DOHH2 (cell line): ENCODE results near the gene PPFIBP2.

ENCODE experiments used
- CTCF ChIP-seq: fragments of 200-600 bp; sonication (generic); IDR thresholded peaks from one replicate; pipeline ENCODE4 v1.5.1; 2014; ENCODE audit warnings: antibody characterized with exemption, mild to moderate bottlenecking, low read depth, low read length; ENCODE audit not compliant: poor library complexity, severe bottlenecking
- EZH2phosphoT487 ChIP-seq: fragments of 200-600 bp; sonication (generic); IDR thresholded peaks from 2 replicates; pipeline ENCODE4 v1.6.1; 2017; ENCODE audit warnings: borderline replicate concordance, mild to moderate bottlenecking, antibody characterized with exemption, low read length, moderate library complexity, mixed read lengths

DNA sequence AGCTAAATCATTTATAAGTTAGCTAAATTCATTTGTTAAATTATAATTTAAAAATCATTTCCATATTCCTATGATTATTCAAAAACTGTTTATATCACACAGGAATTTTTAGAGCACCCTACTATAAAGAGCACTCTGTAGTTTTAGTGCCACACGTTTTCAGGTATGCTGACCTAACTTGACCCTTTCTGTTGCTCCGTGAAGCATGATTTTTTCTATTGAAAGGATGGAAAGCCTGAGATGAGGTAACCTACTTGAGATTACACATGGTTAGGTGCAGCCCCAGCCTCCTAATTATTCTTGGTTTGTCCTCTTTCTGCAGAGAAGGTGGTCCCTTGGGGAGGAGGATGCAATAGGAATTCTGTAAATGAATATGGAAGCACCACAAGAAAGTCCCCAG, 72.6 kb downstream of the PPFIBP2 start:
- TF ChIP-seq CTCF (no peak), EZH2phosphoT487 (no peak)
